Activated CD4-positive, CD25-positive, alpha-beta regulatory T cell treated with anti-CD3 and anti-CD28 coated beads, Interleukin-2, amount 50 U/mL, for 16 hours (primary cell): ENCODE results near the gene DLEU7.

Experiments used
- DNase-seq: peaks from one replicate; pipeline ENCODE4 v3.0.0-alpha.2; 2020; ENCODE audit warnings: low read depth, low spot score

DLEU7 gene

GRCh38 chr13:50843257-50844083 lies at the start of gene DLEU7:
Gene DLEU7, minus strand, starts transcription at chr13:50843692. Its CDS starts 46 bp downstream, at chr13:50843646.
- no peak for DNase-seq

GRCh38 chr13:50892210-50892944 lies 48.9 kb upstream of the DLEU7 start:
- DNase-seq = no peak

GRCh38 chr13:50891206-50891605 lies 47.7 kb upstream of the DLEU7 start:
- DNase-seq = no peak

- no peak for DNase-seq
These were observed 45.8 kb upstream of the DLEU7 start for GRCh38 chr13:50889317-50889716.

GRCh38 chr13:50888362-50888761 lies 44.9 kb upstream of the DLEU7 start:
- DNase-seq = no peak

- DNase-seq = no peak
These were observed 43.7 kb upstream of the DLEU7 start for GRCh38 chr13:50887151-50887550.

- DNase-seq = no peak
These were observed 40.8 kb upstream of the DLEU7 start for GRCh38 chr13:50884265-50884664.

- no peak for DNase-seq
These were observed 40.2 kb upstream of the DLEU7 start for GRCh38 chr13:50883728-50884127.

- no peak for DNase-seq
These were observed 39.4 kb upstream of the DLEU7 start for GRCh38 chr13:50882816-50883435.

GRCh38 chr13:50873991-50874390 lies 30.5 kb upstream of the DLEU7 start:
- DNase-seq = no peak

GRCh38 chr13:50873467-50873866 lies 30.0 kb upstream of the DLEU7 start:
- no peak for DNase-seq

GRCh38 chr13:50871405-50871804 lies 27.9 kb upstream of the DLEU7 start:
- no peak for DNase-seq

- DNase-seq = no peak
These were observed 24.1 kb upstream of the DLEU7 start for GRCh38 chr13:50867637-50867945.

- DNase-seq = no peak
These were observed 23.5 kb upstream of the DLEU7 start for GRCh38 chr13:50866817-50867636.

GRCh38 chr13:50864492-50864891 lies 21.0 kb upstream of the DLEU7 start:
- DNase-seq = no peak

GRCh38 chr13:50855681-50856080 lies 12.2 kb upstream of the DLEU7 start:
- no peak for DNase-seq

GRCh38 chr13:50850445-50850844 lies 7.0 kb upstream of the DLEU7 start:
- no peak for DNase-seq

- no peak for DNase-seq
These were observed 4.0 kb upstream of the DLEU7 start for GRCh38 chr13:50847501-50847900.

- no peak for DNase-seq
These were observed 3.5 kb upstream of the DLEU7 start for GRCh38 chr13:50846861-50847475.

GRCh38 chr13:50845211-50845610 lies 1.7 kb upstream of the DLEU7 start:
- DNase-seq = no peak

- no peak for DNase-seq
These were observed 788 bp upstream of the DLEU7 start for GRCh38 chr13:50844084-50844875.
